IPS-NIHi11 (cell line): ENCODE results near the gene KLHL29.

Experiments
- DNase-seq: peaks from one replicate; pipeline ENCODE4 v3.0.0; 2012; ENCODE audit warnings: mixed read lengths, low spot score

The KLHL29 gene

GRCh38 chr2:23684395-23685176 lies 299.6 kb downstream of the KLHL29 start:
- no peak for DNase-seq

- DNase-seq, result no peak
Observed at GRCh38 chr2:23685181-23685580, 300.2 kb downstream of the KLHL29 start.

DNA sequence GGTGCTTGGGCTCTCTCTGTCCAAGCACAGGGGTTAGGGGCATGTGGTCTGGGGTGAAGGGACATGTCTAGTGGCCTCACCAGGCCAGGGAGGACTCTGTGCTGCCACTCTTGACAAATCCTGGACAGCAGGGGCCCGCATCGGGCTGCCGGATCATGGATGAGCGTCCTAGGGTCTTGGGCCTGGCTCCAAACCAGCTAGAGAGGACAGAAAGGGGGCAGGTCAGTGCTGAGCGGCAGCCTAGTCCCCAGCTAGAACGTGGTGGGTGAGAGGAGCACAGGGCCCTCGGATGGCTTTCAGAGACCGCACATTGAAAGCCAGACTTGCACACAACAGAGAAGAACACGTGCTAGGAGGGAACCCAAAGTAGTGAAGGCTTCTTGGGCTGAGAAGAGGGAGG lies 300.7 kb downstream of the KLHL29 start:
- no peak for DNase-seq

GRCh38 chr2:23686405-23687029 lies 301.5 kb downstream of the KLHL29 start:
- no peak for DNase-seq

DNA sequence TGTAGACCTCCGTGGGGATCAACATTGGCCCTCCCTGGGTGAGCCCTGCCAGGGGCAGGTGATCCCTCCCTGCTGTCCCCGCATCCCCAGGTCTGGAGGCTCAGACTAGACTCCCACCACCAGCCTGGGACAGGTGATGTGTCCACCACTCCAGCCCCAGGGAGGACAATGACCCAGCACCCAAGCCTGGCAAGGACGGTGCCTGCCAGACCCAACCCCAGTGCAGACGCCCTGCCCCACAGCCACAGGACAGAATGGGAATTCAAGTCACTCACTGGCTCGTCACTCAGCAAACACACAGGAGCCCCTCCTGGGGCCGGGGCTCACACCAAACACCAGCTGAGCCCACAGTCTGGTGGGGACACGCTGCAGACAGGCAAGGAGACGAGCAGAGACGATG lies 302.2 kb downstream of the KLHL29 start:
- no peak for DNase-seq

GRCh38 chr2:23687713-23688112 lies 302.7 kb downstream of the KLHL29 start:
- no peak for DNase-seq

DNA sequence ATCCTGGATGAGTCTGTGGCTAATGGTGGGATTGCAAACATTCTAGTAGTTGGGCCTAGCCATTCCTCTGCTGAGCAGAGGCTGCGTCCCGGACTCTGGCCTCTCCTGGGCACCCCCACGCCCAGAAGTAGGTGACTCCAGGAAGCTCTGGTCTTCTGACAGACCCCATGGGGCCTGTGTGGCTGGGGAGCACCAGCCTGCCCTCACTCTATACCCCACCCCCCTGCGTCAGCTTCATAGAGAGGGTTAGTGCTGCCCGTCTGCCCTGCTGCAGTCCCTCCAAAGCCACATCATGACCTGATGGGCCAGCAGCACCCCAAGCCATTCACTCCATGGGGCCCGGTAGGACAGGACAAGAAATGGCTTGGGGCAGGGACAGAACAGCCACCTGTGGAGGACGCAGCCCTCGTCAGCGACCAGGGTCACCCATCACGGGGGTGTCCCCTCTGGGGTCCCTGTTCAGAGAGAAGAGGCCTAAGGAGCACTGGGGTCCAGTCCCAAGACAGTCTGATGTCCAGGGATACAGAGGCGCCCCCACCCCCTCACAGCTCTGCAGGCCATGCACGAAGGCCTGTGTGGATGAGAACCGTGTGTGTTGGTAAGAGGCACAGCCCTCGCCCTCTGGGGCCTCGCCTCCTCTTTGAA lies 303.6 kb downstream of the KLHL29 start:
- no peak for DNase-seq

GRCh38 chr2:23689131-23689700 lies 304.2 kb downstream of the KLHL29 start:
- DNase-seq, result no peak

DNA sequence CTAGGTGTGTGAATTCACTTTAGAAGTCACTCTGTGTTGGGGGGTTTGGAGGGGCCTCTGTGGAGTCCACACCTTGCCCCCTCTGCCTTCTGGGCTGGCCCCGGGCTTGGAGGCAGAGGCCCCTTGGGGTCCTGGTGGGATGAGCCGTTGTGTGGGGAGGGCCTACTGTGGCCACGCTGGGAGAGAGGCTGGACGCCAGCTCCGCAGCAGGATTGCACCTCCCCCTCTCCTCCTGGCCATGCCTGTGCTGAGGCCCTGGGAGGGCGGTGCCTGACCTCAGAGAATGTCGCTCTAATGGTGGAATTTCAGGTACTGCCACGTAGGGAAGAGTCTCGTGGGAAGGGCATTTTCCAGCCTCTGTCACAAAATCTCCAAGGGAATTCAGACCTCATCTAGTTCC lies 304.9 kb downstream of the KLHL29 start:
- DNase-seq, result peak; percentile 77

- no peak for DNase-seq
Observed at GRCh38 chr2:23690421-23691105, 305.6 kb downstream of the KLHL29 start.

DNA sequence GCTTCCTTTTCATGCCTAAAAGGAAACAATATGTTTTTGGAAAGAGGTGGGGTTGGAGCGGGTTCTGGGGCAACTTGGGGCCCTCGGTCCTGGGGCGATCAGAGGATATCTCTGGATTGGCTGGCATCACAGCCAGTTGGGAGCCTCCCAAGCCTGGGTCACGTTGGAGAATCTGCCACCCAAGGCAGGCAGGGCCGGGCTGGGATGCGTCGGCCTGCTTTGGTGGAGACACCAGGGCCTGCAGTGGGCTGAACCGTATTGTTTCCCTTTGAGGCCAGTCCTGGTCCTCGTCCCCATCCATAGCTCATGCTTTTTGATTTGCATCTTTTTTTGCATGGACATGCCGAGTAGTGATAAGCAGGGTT lies 306.1 kb downstream of the KLHL29 start:
- no peak for DNase-seq

- DNase-seq, result no peak
Observed at GRCh38 chr2:23691565-23691964, 306.6 kb downstream of the KLHL29 start.

GRCh38 chr2:23692263-23692662 lies 307.3 kb downstream of the KLHL29 start:
- DNase-seq, result no peak

GRCh38 chr2:23692851-23693605 lies 308.0 kb downstream of the KLHL29 start:
- no peak for DNase-seq

DNA sequence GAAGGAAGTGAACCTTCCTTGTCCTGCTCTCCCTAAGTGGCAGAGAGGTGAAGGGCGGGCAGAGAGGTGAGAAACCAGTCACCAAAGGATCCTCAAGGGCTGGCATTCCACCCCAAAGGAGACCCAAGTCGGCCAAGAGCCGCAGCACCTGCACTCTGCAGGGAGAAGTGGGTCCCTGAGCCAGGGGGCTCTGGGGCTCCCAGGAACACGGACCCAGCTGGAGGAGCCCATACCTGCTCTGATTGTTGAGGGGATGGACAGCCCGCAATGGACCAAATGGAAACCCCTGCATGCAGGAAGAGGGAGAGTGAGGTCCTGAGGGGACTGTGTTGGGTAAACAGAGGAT lies 308.6 kb downstream of the KLHL29 start:
- no peak for DNase-seq

DNA sequence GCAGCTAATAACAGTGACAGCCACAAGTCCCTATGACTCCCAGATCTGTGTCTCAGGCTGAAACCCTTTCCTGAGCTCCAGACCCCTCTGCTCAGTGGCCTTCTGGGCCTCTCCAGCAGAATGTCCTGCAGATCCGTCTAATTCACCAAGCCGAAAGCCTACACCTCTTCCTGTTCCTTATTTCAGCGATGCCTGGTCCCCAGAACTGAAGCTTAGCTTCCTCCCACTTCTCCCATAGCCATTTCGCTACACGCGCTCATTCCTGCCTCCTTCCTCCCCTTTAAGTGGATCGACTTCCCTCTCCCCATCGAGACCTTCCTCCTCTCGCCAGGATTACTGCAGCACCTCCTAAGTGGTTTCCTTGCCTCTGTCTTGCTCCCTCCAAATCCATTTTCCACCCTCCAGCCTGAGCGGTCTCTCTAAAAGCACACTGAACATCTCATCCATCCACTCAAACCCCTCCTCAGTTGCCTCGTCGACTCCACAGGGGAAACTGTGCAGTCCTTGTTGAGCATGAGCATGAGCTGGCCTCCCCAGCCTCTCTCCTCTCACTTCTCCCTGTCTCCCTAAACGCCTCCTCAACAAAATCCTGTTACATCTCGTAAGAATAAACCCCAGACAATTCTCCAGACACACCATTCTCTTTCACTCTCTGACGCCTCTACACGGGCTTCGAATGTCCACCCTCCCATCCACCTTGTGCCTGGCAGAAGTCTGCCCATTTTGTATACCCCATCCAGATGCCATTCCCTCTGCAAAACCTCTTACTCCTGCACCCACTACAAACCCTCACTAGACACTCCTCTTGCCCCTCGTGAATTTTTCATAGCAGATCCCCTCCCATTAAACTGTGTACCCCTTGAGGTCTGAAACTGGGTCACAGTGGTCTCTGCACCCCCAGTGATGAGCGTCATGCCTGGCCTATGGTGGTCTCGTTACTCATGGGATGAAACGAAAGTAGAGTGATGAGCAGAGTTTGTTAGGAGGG lies 309.4 kb downstream of the KLHL29 start:
- no peak for DNase-seq

GRCh38 chr2:23695214-23695889 lies 310.4 kb downstream of the KLHL29 start:
- no peak for DNase-seq

DNA sequence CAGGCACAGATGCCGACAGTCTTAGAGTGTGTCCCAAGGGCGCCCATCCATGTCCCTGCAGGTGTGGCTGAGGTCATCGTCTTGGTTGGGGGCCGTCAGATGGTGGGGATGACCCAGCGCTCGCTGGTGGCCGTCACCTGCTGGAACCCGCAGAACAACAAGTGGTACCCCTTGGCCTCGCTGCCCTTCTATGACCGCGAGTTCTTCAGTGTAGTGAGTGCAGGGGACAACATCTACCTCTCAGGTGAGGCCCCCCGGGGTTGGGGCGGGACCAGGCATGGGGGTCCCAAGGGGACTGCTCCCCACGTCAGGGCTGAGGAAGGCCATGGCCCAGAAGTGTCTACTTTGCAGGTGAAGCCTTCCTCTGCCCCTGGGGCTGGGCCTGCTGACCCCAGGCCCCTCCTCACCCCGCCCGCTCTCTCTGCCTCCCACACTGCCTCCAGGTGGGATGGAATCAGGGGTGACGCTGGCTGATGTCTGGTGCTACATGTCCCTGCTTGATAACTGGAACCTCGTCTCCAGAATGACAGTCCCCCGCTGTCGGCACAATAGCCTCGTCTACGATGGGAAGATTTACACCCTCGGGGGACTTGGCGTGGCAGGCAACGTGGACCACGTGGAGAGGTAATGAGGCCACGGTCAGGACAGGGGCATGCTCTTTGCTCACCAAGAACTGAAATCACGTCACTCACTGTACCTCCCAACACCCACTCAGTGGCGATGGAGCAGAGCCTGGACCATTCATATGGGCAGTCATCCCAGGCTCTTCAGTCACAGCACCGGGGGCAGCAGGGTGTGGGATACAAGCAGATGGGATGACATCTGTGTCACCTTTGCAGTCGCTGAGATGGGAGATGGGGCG lies 311.1 kb downstream of the KLHL29 start:
- DNase-seq, result no peak

- DNase-seq, result no peak
Observed at GRCh38 chr2:23696752-23697045, 311.7 kb downstream of the KLHL29 start.
